DOHH2 (cell line): Measurements from ENCODE around the gene GRID2.

Experiments used
- H3F3A ChIP-seq: fragments of 200-600 bp; sonication (generic), shearing (Covaris generic); 2 replicates; pipeline ENCODE4 v1.6.0; 2016; ENCODE audit warnings: antibody characterized with exemption, mild to moderate bottlenecking; ENCODE audit not compliant: control insufficient read depth, insufficient read depth
- H3K27ac ChIP-seq: fragments of 200-600 bp; sonication (generic); 2 replicates; pipeline ENCODE4 v1.5.1; 2014; ENCODE audit warnings: low read depth, mild to moderate bottlenecking, low read length, moderate library complexity
- H3K27me3 ChIP-seq: fragments of 200-600 bp; sonication (generic); 2 replicates; pipeline ENCODE4 v1.6.1; 2014; ENCODE audit warnings: mild to moderate bottlenecking, low read length, mixed read lengths; ENCODE audit not compliant: control insufficient read depth
- H3K36me3 ChIP-seq: fragments of 200-600 bp; sonication (generic); 2 replicates; pipeline ENCODE4 v1.6.1; 2014; ENCODE audit warnings: mild to moderate bottlenecking, low read length, moderate library complexity, mixed read lengths; ENCODE audit not compliant: control insufficient read depth
- H3K4me1 ChIP-seq: fragments of 200-600 bp; sonication (generic); 2 replicates; pipeline ENCODE4 v1.6.1; 2014; ENCODE audit warnings: mild to moderate bottlenecking, low read length, mixed read lengths; ENCODE audit not compliant: control insufficient read depth
- H3K4me2 ChIP-seq: fragments of 200-600 bp; sonication (generic); 2 replicates; pipeline ENCODE4 v1.6.0; 2014; ENCODE audit warnings: mild to moderate bottlenecking, low read length, moderate library complexity
- H3K4me3 ChIP-seq: fragments of 200-600 bp; sonication (generic); 2 replicates; pipeline ENCODE4 v1.5.1; 2014; ENCODE audit warnings: mild to moderate bottlenecking, low read length, mixed read lengths
- H3K79me2 ChIP-seq: fragments of 200-600 bp; sonication (generic); 2 replicates; pipeline ENCODE4 v1.6.1; 2014; ENCODE audit warnings: mild to moderate bottlenecking, low read length, mixed read lengths; ENCODE audit not compliant: control insufficient read depth
- H3K9me2 ChIP-seq: fragments of 200-600 bp; sonication (generic); replicated peaks from 2 replicates; pipeline ENCODE4 v1.6.1; 2014; ENCODE audit warnings: mild to moderate bottlenecking, low read length, mixed read lengths; ENCODE audit not compliant: control insufficient read depth
- H3K9me3 ChIP-seq: fragments of 200-600 bp; sonication (generic); 2 replicates; pipeline ENCODE4 v1.6.1; 2014; ENCODE audit warnings: antibody characterized with exemption, low read length, mixed read lengths; ENCODE audit not compliant: control insufficient read depth, insufficient read depth
- H4K20me1 ChIP-seq: fragments of 200-600 bp; sonication (generic); 2 replicates; pipeline ENCODE4 v1.6.0; 2014; ENCODE audit warnings: low read depth, mild to moderate bottlenecking, antibody characterized with exemption, low read length, moderate library complexity; ENCODE audit not compliant: control insufficient read depth, insufficient read depth
- EZH2phosphoT487 ChIP-seq: fragments of 200-600 bp; sonication (generic); IDR thresholded peaks from 2 replicates; pipeline ENCODE4 v1.6.1; 2017; ENCODE audit warnings: borderline replicate concordance, mild to moderate bottlenecking, antibody characterized with exemption, low read length, moderate library complexity, mixed read lengths
- TF ChIP-seq, protein P1 (sequence below): fragments of 200-600 bp; sonication (generic); IDR thresholded peaks from one replicate; pipeline ENCODE4 v1.5.1; 2014; ENCODE audit warnings: antibody characterized with exemption, mild to moderate bottlenecking, low read depth, low read length; ENCODE audit not compliant: poor library complexity, severe bottlenecking

Gene GRID2

DNA sequence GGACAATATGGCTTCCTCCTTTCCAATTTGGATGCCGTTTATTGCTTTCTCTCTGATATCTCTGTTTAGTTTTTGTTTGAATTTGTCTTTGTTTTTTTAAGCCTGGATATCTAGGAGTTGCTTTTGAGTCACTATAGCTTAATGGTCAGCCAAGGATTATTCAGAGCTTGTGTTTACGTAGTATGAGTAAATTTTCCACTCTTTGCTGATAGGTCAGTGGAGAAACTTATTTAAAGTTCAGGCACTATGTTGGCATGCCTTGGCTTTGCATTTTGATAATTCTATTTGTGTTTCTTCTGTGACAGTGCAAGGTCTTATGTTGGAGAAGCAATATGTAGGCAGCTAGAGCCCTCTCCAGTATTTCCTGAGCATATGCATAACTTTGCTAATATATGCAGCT lies 315.2 kb downstream of the GRID2 start:
- no peak overlapping the region for H3K4me3 ChIP-seq
- H3F3A ChIP-seq = no peaks in the 10 kb centered on the region
- H3K9me3 ChIP-seq = no peaks in the 10 kb centered on the region
- no peaks in the 10 kb centered on the region for H3K27me3 ChIP-seq
- H3K9me2 ChIP-seq = no peaks in the 10 kb centered on the region
- TF ChIP-seq EZH2phosphoT487 = no peak
- TF ChIP-seq, protein P1, sequence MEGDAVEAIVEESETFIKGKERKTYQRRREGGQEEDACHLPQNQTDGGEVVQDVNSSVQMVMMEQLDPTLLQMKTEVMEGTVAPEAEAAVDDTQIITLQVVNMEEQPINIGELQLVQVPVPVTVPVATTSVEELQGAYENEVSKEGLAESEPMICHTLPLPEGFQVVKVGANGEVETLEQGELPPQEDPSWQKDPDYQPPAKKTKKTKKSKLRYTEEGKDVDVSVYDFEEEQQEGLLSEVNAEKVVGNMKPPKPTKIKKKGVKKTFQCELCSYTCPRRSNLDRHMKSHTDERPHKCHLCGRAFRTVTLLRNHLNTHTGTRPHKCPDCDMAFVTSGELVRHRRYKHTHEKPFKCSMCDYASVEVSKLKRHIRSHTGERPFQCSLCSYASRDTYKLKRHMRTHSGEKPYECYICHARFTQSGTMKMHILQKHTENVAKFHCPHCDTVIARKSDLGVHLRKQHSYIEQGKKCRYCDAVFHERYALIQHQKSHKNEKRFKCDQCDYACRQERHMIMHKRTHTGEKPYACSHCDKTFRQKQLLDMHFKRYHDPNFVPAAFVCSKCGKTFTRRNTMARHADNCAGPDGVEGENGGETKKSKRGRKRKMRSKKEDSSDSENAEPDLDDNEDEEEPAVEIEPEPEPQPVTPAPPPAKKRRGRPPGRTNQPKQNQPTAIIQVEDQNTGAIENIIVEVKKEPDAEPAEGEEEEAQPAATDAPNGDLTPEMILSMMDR = no peak
- no peak overlapping the region for H3K4me2 ChIP-seq
- H3K79me2 ChIP-seq = no peaks in the 10 kb centered on the region
- H3K27ac ChIP-seq = no peak overlapping the region
- H3K36me3 ChIP-seq = no peaks in the 10 kb centered on the region
- H3K4me1 ChIP-seq = no peaks in the 10 kb centered on the region
- H4K20me1 ChIP-seq = no peaks in the 10 kb centered on the region

DNA sequence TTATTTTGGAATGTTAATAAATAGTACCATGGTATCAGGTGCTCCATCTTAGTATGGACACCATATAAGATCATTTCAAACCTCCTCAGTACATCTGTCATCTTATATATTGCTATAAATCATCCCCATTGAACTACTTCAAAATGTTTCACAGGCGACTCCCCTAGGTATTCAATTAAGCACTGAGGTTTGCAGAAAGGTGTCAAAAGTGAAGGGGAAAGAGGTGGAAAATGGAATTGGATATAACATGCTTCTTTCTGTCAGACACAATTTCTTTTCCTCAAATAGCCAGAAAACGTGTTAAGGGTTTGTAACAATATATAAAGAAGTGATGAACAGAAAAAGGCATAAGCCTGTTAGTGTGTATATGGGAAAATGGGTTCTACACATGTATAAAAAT lies 325.5 kb downstream of the GRID2 start:
- H3K4me3 ChIP-seq = no peak overlapping the region
- H4K20me1 ChIP-seq = no peaks in the 10 kb centered on the region
- no peaks in the 10 kb centered on the region for H3K36me3 ChIP-seq
- H3K4me1 ChIP-seq = no peaks in the 10 kb centered on the region
- TF ChIP-seq EZH2phosphoT487 = no peak
- TF ChIP-seq, protein P1 = no peak
- H3K9me2 ChIP-seq = no peaks in the 10 kb centered on the region
- no peaks in the 10 kb centered on the region for H3K79me2 ChIP-seq
- no peak overlapping the region for H3K4me2 ChIP-seq
- no peaks in the 10 kb centered on the region; the same call in 1 of the 2 replicates for H3K9me3 ChIP-seq
- H3K27ac ChIP-seq = no peak overlapping the region
- H3F3A ChIP-seq = no peaks in the 10 kb centered on the region
- no peaks in the 10 kb centered on the region for H3K27me3 ChIP-seq

DNA sequence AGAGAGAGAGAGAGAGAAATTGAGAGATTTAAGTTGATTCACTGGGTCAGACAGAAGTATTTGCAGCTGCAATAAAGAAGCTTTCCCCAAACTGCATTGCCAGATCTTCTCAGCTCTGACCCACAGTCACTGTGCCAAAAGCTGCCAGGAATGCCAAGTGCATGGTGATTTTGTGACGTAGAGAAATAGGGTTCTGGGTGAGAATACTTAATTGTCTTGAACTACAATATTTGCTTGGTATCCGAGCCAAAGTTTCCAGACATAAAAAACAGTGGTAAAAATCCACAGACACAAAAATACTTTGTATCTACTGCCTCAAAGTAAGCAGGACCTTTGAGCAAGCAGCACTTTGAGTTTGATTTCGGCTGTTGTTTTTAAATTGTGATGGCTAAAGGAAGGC lies 331.1 kb downstream of the GRID2 start:
- no peaks in the 10 kb centered on the region for H3K79me2 ChIP-seq
- H3K4me1 ChIP-seq = no peaks in the 10 kb centered on the region
- H3K36me3 ChIP-seq = no peaks in the 10 kb centered on the region
- no peak overlapping the region for H3K27ac ChIP-seq
- H3K27me3 ChIP-seq = no peaks in the 10 kb centered on the region
- no peaks in the 10 kb centered on the region; the same call in 1 of the 2 replicates for H3K9me3 ChIP-seq
- no peaks in the 10 kb centered on the region for H3F3A ChIP-seq
- H4K20me1 ChIP-seq = no peaks in the 10 kb centered on the region
- no peaks in the 10 kb centered on the region for H3K9me2 ChIP-seq
- no peak overlapping the region for H3K4me3 ChIP-seq
- TF ChIP-seq EZH2phosphoT487 = no peak
- TF ChIP-seq, protein P1 = no peak
- no peak overlapping the region for H3K4me2 ChIP-seq
